ENCODE measurements around the gene TCERG1L.
"Not testable (repeated sequence)": the region's sequence is repeated elsewhere in the genome, so short reads cannot be mapped to it uniquely, and the experiment has no call there.

TCERG1L gene

GRCh38 chr10:131181456-131181855 lies 130.1 kb downstream of the TCERG1L start:
- no peak for DNase-seq

GRCh38 chr10:131180740-131181415 lies 130.6 kb downstream of the TCERG1L start:
- no peak for DNase-seq

GRCh38 chr10:131180086-131180485 lies 131.4 kb downstream of the TCERG1L start:
- no peak for DNase-seq

GRCh38 chr10:131179361-131179760 lies 132.2 kb downstream of the TCERG1L start:
- DNase-seq = no peak

GRCh38 chr10:131178521-131179331 lies 132.8 kb downstream of the TCERG1L start:
- no peak for DNase-seq

- no peak for DNase-seq
Observed at GRCh38 chr10:131177431-131178327, 133.8 kb downstream of the TCERG1L start.

- no peak for DNase-seq
Observed at GRCh38 chr10:131176907-131177306, 134.6 kb downstream of the TCERG1L start.

- not testable (repeated sequence) for DNase-seq
Observed at GRCh38 chr10:131176324-131176723, 135.2 kb downstream of the TCERG1L start.

GRCh38 chr10:131175891-131176290 lies 135.6 kb downstream of the TCERG1L start:
- no peak for DNase-seq

GRCh38 chr10:131174651-131175540 lies 136.6 kb downstream of the TCERG1L start:
- DNase-seq = no peak

GRCh38 chr10:131174211-131174565 lies 137.3 kb downstream of the TCERG1L start:
- DNase-seq = no peak

GRCh38 chr10:131173484-131174210 lies 137.9 kb downstream of the TCERG1L start:
- DNase-seq = no peak

- DNase-seq = no peak
Observed at GRCh38 chr10:131172433-131172832, 139.1 kb downstream of the TCERG1L start.

GRCh38 chr10:131169146-131169545 lies 142.4 kb downstream of the TCERG1L start:
- DNase-seq = no peak

- no peak for DNase-seq
Observed at GRCh38 chr10:131168238-131168875, 143.2 kb downstream of the TCERG1L start.

GRCh38 chr10:131167036-131167860 lies 144.3 kb downstream of the TCERG1L start:
- DNase-seq = no peak

GRCh38 chr10:131166486-131166885 lies 145.0 kb downstream of the TCERG1L start:
- no peak for DNase-seq

- DNase-seq = no peak
Observed at GRCh38 chr10:131165092-131165491, 146.4 kb downstream of the TCERG1L start.

- no peak for DNase-seq
Observed at GRCh38 chr10:131162866-131163843, 148.4 kb downstream of the TCERG1L start.
